Caco-2 (cell line): ENCODE results near the gene OLFM1. TPM values are rescaled to one million over a fixed set of nuclear protein-coding genes. Genes with fewer than 3 reads are reported as not detected.

Experiments
- BruUV-seq: library from RNA; stranded (reverse); fragments of 400-500 nt; replicated peaks from 2 replicates; lab custom pipeline; 2021; lab: Mats Ljungman, UMichigan
- CTCF ChIA-PET: fragments of 300-600 bp; sonication (Branson Sonifier 250); formaldehyde crosslinking; loops from one replicate; lab custom pipeline; 2022; ENCODE audit warnings: antibody characterized with exemption; lab: Charles Lee
- POLR2A ChIA-PET: fragments of 300-600 bp; sonication (Branson Sonifier 250); formaldehyde crosslinking; loops from one replicate; lab custom pipeline; 2022; ENCODE audit warnings: antibody characterized with exemption; lab: Charles Lee
- DNase-seq, 2 experiments: peaks; one replicate each; pipeline versions ENCODE4 v3.0.0 to v3.0.0-alpha.2; 2020 to 2022
- H3K27me3 ChIP-seq: replicated peaks from 2 replicates; pipeline ENCODE4 v1.6.0; 2011; ENCODE audit warnings: low read length; ENCODE audit not compliant: control insufficient read depth, insufficient read depth
- H3K36me3 ChIP-seq: 2 replicates; pipeline ENCODE4 v1.5.1; 2011; ENCODE audit warnings: low read length; ENCODE audit not compliant: control insufficient read depth, insufficient read depth
- H3K4me1 ChIP-seq: fragments of 250-450 bp; sonication (Bioruptor Pico); 2 replicates; pipeline ENCODE4 v1.5.1; 2020; ENCODE audit warnings: mild to moderate bottlenecking
- H3K4me3 ChIP-seq: 2 replicates; pipeline ENCODE4 v1.5.1; 2011; ENCODE audit warnings: low read depth, mild to moderate bottlenecking, control low read depth, low read length
- H3K9me3 ChIP-seq: fragments of 250-450 bp; sonication (Bioruptor Pico); 2 replicates; pipeline ENCODE4 v1.5.1; 2020; ENCODE audit warnings: mild to moderate bottlenecking, moderate library complexity
- H3K27ac Mint-ChIP-seq: one replicate; pipeline ENCODE4 v1.8.0; 2022; ENCODE audit warnings: mixed read lengths; ENCODE audit not compliant: unreplicated experiment
- H3K27me3 Mint-ChIP-seq: one replicate; pipeline ENCODE4 v1.8.0; 2022; ENCODE audit warnings: mixed read lengths; ENCODE audit not compliant: insufficient read depth, unreplicated experiment
- H3K36me3 Mint-ChIP-seq: one replicate; pipeline ENCODE4 v1.8.0; 2022; ENCODE audit warnings: mild to moderate bottlenecking, mixed read lengths; ENCODE audit not compliant: insufficient read depth, unreplicated experiment
- H3K4me1 Mint-ChIP-seq: one replicate; pipeline ENCODE4 v1.8.0; 2022; ENCODE audit warnings: low read depth, mixed read lengths; ENCODE audit not compliant: unreplicated experiment
- H3K4me3 Mint-ChIP-seq: one replicate; pipeline ENCODE4 v1.8.0; 2022; ENCODE audit warnings: mild to moderate bottlenecking, moderate library complexity, mixed read lengths; ENCODE audit not compliant: unreplicated experiment
- H3K9me3 Mint-ChIP-seq: one replicate; pipeline ENCODE4 v1.8.0; 2022; ENCODE audit warnings: mixed read lengths; ENCODE audit not compliant: unreplicated experiment
- CTCF ChIP-seq, 2 experiments: fragments of 200-600 bp in 1 of 2; IDR thresholded peaks; 1 replicate in 1 of 2; 2 replicates in 1 of 2; pipeline versions ENCODE4 v1.5.1 to v1.8.0; 2011 to 2022; ENCODE audit warnings: antibody characterized with exemption in 1 of 2, control low read depth in 1 of 2, inconsistent platforms in 1 of 2, low read depth in 1 of 2, low read length in 1 of 2, mild to moderate bottlenecking in 1 of 2, moderate library complexity in 1 of 2; ENCODE audit not compliant: insufficient read depth in 1 of 2, severe bottlenecking in 1 of 2, unreplicated experiment in 1 of 2
- intact Hi-C: fragments of 100-400 bp; cut with micrococcal nuclease; formaldehyde crosslinking; loops from one replicate; pipeline ENCODE4 v1.10.0; 2022; ENCODE audit not compliant: unreplicated experiment
- total RNA-seq: library from RNA; stranded (reverse); gene quantifications from 2 replicates; pipeline ENCODE4 v1.2.3, GENCODE V29; 2022

The OLFM1 gene
- total RNA-seq, 1 experiment from 2014 or later, result not detected

GRCh38 chr9:135082536-135082935 lies 4.9 kb upstream of the OLFM1 start:
- BruUV-seq, result no TSS peak
- no peaks in the 10 kb centered on the region; the same call in 1 of the 2 replicates for H3K27me3 ChIP-seq
- Mint-ChIP-seq H3K4me1 (peaks cover 7% of the 10 kb centered on the region), H3K9me3 (no peaks in the 10 kb centered on the region), H3K27me3 (peaks cover 25% of the 10 kb centered on the region), H3K4me3 (no peak overlapping the region), H3K27ac (no peak overlapping the region), H3K36me3 (no peaks in the 10 kb centered on the region)
- ChIA-PET POLR2A (no interaction called here), CTCF (no interaction called here)
- H3K4me3 ChIP-seq, result no peak overlapping the region
- no peak for TF ChIP-seq CTCF (IDR thresholded peaks at IDR 0.05; ENCODE audit: insufficient read depth in 1 of 2, low read depth in 1 of 2, low read length in 1 of 2, severe bottlenecking in 1 of 2, unreplicated experiment in 1 of 2)
- no peaks in the 10 kb centered on the region for H3K4me1 ChIP-seq
- no peaks in the 10 kb centered on the region for H3K36me3 ChIP-seq
- intact Hi-C loops, result no loop called here
- DNase-seq, result no peak
- no peaks in the 10 kb centered on the region for H3K9me3 ChIP-seq

- Mint-ChIP-seq H3K36me3 (no peaks in the 10 kb centered on the region), H3K4me1 (peaks cover 7% of the 10 kb centered on the region), H3K9me3 (no peaks in the 10 kb centered on the region), H3K27me3 (peaks cover 25% of the 10 kb centered on the region), H3K4me3 (no peak overlapping the region), H3K27ac (no peak overlapping the region)
- no peaks in the 10 kb centered on the region for H3K4me1 ChIP-seq
- no peak for TF ChIP-seq CTCF (IDR thresholded peaks at IDR 0.05; ENCODE audit: insufficient read depth in 1 of 2, low read depth in 1 of 2, low read length in 1 of 2, severe bottlenecking in 1 of 2, unreplicated experiment in 1 of 2)
- H3K27me3 ChIP-seq, result no peaks in the 10 kb centered on the region; the same call in 1 of the 2 replicates
- H3K9me3 ChIP-seq, result no peaks in the 10 kb centered on the region
- intact Hi-C loops, result no loop called here
- no peak for DNase-seq
- no TSS peak for BruUV-seq
- no peak overlapping the region for H3K4me3 ChIP-seq
- ChIA-PET POLR2A (no interaction called here), CTCF (no interaction called here)
- H3K36me3 ChIP-seq, result no peaks in the 10 kb centered on the region
These were observed 4.1 kb upstream of the OLFM1 start for GRCh38 chr9:135083241-135083810.

- Histone ChIP-seq H3K4me1 (no peaks in the 10 kb centered on the region), H3K36me3 (no peaks in the 10 kb centered on the region), H3K27me3 (no peaks in the 10 kb centered on the region; the same call in 1 of the 2 replicates), H3K4me3 (no peak overlapping the region), H3K9me3 (no peaks in the 10 kb centered on the region)
- no peak for DNase-seq
- Mint-ChIP-seq H3K4me1 (peaks cover 7% of the 10 kb centered on the region), H3K4me3 (no peak overlapping the region), H3K9me3 (no peaks in the 10 kb centered on the region), H3K27ac (no peak overlapping the region), H3K36me3 (no peaks in the 10 kb centered on the region), H3K27me3 (peaks cover 25% of the 10 kb centered on the region)
- intact Hi-C loops, result no loop called here
- no TSS peak for BruUV-seq
- CTCF ChIA-PET, result no interaction called here
- POLR2A ChIA-PET, result no interaction called here
- no peak for TF ChIP-seq CTCF (IDR thresholded peaks at IDR 0.05; ENCODE audit: insufficient read depth in 1 of 2, low read depth in 1 of 2, low read length in 1 of 2, severe bottlenecking in 1 of 2, unreplicated experiment in 1 of 2)
These were observed 3.6 kb upstream of the OLFM1 start for GRCh38 chr9:135083831-135084230.
